Measurements from ENCODE around the gene RNASE7.

GRCh38 chr14:21075719-21076437 is 33.7 kb downstream of the RNASE7 start:
- TF ChIP-seq, protein P1, sequence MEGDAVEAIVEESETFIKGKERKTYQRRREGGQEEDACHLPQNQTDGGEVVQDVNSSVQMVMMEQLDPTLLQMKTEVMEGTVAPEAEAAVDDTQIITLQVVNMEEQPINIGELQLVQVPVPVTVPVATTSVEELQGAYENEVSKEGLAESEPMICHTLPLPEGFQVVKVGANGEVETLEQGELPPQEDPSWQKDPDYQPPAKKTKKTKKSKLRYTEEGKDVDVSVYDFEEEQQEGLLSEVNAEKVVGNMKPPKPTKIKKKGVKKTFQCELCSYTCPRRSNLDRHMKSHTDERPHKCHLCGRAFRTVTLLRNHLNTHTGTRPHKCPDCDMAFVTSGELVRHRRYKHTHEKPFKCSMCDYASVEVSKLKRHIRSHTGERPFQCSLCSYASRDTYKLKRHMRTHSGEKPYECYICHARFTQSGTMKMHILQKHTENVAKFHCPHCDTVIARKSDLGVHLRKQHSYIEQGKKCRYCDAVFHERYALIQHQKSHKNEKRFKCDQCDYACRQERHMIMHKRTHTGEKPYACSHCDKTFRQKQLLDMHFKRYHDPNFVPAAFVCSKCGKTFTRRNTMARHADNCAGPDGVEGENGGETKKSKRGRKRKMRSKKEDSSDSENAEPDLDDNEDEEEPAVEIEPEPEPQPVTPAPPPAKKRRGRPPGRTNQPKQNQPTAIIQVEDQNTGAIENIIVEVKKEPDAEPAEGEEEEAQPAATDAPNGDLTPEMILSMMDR (IDR thresholded peaks at IDR 0.05), result no peak
- TF ChIP-seq POLR2A (IDR thresholded peaks at IDR 0.05), result no peak
